NB4 (cell line): ENCODE measurements around the gene HLA-B.

Experiments used
- DNase-seq: peaks from one replicate; pipeline ENCODE4 v3.0.0; 2010; ENCODE audit warnings: low read depth
- H3K4me3 ChIP-seq: one replicate; pipeline ENCODE4 v1.5.1; 2011; ENCODE audit warnings: mild to moderate bottlenecking, low read depth, low read length, moderate library complexity
- MYC ChIP-seq: IDR thresholded peaks from 2 replicates; pipeline ENCODE4 v1.6.1; 2011; ENCODE audit warnings: low read depth, low read length
- POLR2A ChIP-seq: IDR thresholded peaks from 2 replicates; pipeline ENCODE4 v1.6.1; 2011; ENCODE audit warnings: mild to moderate bottlenecking; ENCODE audit not compliant: insufficient read length; ENCODE audit errors: extremely low read depth
- TF ChIP-seq, protein P1 (sequence below): IDR thresholded peaks from one replicate; pipeline ENCODE4 v1.5.1; 2012; ENCODE audit warnings: low read depth, low read length
- TF ChIP-seq, protein P2 (sequence below): IDR thresholded peaks from 2 replicates; pipeline ENCODE4 v1.6.1; 2011; ENCODE audit warnings: low read depth, low read length

The HLA-B gene

DNA sequence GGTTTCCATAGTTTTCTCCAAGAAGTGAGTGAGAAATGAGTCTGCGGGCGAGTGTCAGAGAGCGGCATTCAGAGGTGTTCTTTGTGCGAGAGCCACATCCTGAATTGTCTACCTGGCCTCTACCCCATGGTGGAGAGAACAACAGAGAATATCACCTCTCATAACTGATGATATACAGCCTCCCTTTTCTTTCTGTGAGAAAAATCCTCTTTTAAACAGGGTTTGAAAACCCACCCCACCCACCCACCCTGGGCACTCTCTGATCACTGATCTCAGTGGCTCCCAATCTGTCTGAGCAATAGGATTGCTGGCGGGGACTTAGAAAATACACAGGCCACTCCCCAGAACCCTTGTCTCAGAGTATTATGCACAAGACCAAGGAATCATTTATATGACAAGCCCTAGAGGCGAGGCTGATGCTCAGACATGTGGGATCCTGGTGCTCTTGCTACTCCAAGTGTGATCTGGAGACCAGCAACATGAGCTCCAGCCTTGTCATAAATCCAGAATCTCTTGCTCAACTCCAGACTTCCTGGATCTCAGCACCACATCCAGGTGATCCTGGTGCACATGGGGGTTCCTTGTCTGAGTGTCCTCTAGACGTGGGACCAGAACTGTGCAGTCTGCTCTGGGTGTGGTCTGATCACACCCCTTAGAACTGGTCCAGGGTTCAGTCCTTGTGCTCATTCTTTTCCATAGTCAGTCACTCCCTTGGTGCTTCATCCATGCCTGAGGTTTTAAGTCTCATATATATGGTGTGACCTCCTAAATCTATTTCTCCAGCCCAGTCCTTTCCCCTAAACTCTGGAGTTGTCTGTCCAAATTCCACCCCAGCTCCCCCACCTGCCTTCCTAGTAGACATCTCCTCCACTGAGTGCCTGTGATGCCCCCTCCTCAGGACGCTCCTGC is 5.3 kb downstream of the HLA-B start:
- no peak for TF ChIP-seq MYC
- no peak overlapping the region for H3K4me3 ChIP-seq
- DNase-seq, result no peak

DNA sequence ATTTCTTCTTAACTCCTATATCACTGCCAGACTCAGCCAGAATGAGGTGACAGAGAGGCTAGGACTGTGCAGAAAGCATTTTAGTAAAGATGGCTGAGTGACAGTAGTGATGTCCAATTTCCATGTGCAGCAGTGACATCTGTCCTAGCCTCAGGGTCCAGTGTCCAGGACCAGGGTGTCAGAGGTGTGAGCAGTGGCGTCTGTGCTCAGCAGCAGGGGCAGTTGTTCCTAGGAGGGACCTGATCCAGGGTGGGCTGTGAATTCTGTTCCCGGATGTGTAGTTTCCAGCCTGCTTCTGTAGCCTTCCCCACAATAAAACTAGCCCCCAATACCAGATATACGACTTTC is 6.0 kb downstream of the HLA-B start:
- no peak overlapping the region for H3K4me3 ChIP-seq
- DNase-seq, result no peak
- TF ChIP-seq, protein P1, sequence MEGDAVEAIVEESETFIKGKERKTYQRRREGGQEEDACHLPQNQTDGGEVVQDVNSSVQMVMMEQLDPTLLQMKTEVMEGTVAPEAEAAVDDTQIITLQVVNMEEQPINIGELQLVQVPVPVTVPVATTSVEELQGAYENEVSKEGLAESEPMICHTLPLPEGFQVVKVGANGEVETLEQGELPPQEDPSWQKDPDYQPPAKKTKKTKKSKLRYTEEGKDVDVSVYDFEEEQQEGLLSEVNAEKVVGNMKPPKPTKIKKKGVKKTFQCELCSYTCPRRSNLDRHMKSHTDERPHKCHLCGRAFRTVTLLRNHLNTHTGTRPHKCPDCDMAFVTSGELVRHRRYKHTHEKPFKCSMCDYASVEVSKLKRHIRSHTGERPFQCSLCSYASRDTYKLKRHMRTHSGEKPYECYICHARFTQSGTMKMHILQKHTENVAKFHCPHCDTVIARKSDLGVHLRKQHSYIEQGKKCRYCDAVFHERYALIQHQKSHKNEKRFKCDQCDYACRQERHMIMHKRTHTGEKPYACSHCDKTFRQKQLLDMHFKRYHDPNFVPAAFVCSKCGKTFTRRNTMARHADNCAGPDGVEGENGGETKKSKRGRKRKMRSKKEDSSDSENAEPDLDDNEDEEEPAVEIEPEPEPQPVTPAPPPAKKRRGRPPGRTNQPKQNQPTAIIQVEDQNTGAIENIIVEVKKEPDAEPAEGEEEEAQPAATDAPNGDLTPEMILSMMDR, result no peak
- TF ChIP-seq, protein P2, sequence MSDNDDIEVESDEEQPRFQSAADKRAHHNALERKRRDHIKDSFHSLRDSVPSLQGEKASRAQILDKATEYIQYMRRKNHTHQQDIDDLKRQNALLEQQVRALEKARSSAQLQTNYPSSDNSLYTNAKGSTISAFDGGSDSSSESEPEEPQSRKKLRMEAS, result no peak
- no peak for TF ChIP-seq POLR2A
- TF ChIP-seq MYC, result no peak

DNA sequence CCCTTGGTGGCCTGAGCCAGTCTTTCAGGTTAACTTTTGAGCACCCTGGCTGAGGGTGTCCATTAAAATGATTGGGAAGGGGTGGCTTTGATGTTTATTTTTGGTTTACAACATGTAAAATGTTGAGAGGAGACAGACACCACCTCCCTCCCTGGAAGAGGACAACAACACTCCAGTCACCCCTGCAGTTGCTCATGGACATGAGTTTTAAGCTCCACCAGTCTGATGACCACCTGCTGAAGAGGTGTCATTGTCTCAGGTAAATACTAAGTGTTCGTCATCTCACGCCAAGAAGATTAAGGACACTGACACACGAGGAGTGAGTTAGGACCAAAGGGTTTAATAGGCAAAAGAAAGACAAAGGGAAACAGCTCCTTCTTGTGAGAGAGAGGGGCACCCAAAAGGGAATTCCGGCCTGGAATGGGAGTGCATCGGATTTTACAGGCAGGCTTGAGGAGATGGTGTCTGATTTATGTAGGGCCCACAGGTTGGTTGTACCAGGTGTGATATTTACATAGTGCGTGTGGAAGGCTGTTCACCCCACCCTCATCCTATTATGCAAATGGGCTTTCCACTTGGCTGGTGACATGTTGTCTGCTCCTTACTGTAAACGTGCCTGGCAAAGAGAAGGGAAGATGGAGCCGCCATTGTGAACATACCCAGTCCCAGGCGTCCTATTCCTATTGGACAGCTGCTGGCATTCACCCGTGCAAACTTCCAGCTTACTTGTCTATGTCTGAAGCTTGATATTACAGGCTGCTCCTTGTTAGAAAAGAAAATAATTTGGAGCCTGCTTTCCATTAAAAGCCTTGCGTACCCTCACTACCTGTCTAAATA is 6.6 kb downstream of the HLA-B start:
- no peak overlapping the region for H3K4me3 ChIP-seq
- DNase-seq, result no peak
- TF ChIP-seq POLR2A, result no peak

DNA sequence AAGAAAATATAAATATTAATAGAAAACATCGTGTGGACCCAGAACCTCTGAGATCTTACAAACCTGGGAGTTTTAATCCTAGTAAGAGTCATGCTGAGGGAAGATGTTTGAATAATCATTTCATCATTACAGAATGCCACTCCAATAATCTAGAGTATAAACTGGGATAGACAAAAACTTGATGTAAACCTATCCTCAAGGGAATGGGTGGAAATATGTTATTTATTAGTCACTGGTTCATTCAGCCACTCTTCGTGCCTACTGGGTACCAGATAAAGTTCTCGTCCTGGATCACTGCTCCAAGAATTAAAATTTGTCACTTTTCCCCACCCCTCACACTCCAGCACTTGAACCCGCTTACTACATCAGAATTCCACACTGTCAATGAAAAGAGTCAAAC is 7.7 kb downstream of the HLA-B start:
- no peak for TF ChIP-seq MYC
- TF ChIP-seq, protein P1, result no peak
- TF ChIP-seq, protein P2, result no peak
- no peak for TF ChIP-seq POLR2A
- no peak overlapping the region for H3K4me3 ChIP-seq
- DNase-seq, result no peak

DNA sequence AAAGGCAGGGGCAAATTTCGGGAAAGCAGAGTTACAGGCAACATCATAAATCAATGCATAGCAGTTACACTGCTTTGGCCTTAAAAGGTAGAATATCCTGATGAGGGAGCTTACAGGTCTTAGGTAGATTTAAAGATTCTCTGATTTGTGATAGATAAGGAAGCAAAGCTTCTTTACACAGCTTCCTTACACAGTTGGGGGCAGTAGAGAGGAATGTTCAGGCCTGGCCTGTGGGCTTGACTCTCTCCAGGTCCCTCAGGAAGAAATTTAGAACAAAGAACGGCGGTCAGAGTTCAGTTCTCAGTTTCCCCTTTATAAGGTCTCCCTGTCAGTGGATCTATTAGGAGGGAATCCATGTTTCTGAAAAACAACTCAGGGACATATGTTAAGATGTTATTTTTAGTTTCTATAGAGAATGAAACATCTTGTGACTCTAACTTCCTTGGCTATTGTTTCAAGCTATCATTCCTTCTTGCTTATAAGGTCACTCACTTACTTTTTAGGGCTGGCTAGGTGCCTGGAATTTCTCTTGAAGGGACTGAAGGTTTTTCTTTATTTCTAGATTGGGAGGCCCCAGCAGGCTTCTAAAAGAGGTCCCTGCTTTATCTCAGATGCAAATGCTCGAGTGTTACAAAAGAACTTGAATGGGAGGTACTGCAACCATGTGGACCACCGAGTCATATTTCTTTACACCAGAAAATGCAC is 11.8 kb downstream of the HLA-B start:
- TF ChIP-seq, protein P1, result peak; percentile 11
- TF ChIP-seq, protein P2, result no peak
- no peak for DNase-seq
- no peak overlapping the region for H3K4me3 ChIP-seq

DNA sequence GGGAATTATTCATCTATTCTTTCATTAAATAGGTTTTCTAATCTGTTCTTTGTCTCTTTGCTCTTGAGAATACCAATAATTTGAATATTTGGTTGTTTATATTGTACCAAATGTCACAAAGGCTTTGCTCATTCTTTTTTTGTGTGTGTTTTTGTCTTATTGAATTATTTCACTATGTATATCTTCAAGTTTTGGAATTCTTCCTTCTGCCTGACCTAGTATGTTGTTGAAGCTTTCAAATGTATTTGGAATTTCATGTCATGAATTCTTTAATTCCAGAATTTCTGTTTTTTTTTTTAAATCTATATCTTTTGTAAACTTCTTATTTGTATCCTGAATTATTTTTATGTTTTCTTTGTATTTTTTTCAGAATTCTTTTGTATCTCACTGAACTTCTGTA is 16.8 kb downstream of the HLA-B start:
- no peak for DNase-seq
- TF ChIP-seq MYC (no peak), POLR2A (no peak)
- TF ChIP-seq, protein P1, result no peak
- TF ChIP-seq, protein P2, result no peak
- no peak overlapping the region for H3K4me3 ChIP-seq
